ENCODE results near the gene PDZD2.

DNA sequence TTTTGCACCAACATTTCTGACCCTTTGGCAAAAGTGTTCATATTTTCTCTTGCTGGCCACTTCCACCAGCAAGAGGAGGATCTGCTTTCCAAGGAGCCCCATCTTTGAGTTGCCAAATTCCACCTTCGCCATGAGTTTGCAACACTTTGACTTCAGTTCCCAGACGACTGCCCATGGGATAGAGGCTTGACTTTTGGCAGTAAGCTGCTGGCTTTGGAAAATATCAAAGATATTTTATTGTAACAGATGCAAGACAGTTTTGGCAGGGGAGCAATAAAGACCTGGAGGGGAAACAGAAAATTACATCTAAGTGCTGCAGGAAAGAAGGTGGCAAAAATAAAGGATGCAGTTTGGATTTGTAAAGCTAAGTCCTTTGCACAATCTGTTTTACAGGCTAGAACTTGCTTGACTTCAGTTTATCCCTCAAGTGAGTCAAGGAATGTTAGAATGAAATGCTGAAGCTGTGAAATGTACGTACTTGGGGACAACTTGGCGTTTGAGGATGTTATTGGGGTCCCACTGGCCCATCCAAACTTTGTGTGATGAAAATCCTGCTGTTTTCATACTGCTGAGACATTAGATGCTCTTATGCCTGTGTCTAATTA, 302.3 kb downstream of the PDZD2 start:
- no peak for TF ChIP-seq CTCF (IDR thresholded peaks at IDR 0.05; ENCODE audit: insufficient read depth, low read length)
- TF ChIP-seq POLR2AphosphoS5 (IDR thresholded peaks at IDR 0.05; ENCODE audit: low read depth) = no peak
- no peak for TF ChIP-seq GABPA (IDR thresholded peaks at IDR 0.05; ENCODE audit: low read depth)
- no peak for TF ChIP-seq SPI1 (IDR thresholded peaks at IDR 0.05; ENCODE audit: borderline replicate concordance, low read depth)

Measured in HL-60 (cell line).